SK-N-SH treated with all-trans-retinoic acid at 6 μM for 48 hours (cell line): Measurements from ENCODE around the gene VPS50.

Source experiments
- ARNTL ChIP-seq: fragments of 450-650 bp; formaldehyde crosslinking; IDR thresholded peaks from 2 replicates; pipeline ENCODE4 v1.5.0; 2020; ENCODE audit warnings: low read depth, mild to moderate bottlenecking, moderate library complexity, borderline replicate concordance
- CREB5 ChIP-seq: fragments of 250-450 bp; sonication (Bioruptor Pico); IDR thresholded peaks from 2 replicates; pipeline ENCODE4 v1.5.1; 2020; ENCODE audit warnings: low read depth, mild to moderate bottlenecking, moderate library complexity
- CSDC2 ChIP-seq: fragments of 250-450 bp; sonication (Bioruptor Pico); IDR thresholded peaks from 2 replicates; pipeline ENCODE4 v1.5.0; 2020; ENCODE audit warnings: mild to moderate bottlenecking, moderate library complexity
- ESRRG ChIP-seq: fragments of 250-450 bp; sonication (Bioruptor Pico); IDR thresholded peaks from 2 replicates; pipeline ENCODE4 v1.6.1; 2021; ENCODE audit warnings: mild to moderate bottlenecking
- PATZ1 ChIP-seq: fragments of 250-450 bp; sonication (Bioruptor Pico); IDR thresholded peaks from 2 replicates; pipeline ENCODE4 v1.8.0; 2020; ENCODE audit warnings: mild to moderate bottlenecking, moderate library complexity, borderline replicate concordance
- RARB ChIP-seq: fragments of 250-450 bp; sonication (Bioruptor Pico); IDR thresholded peaks from 2 replicates; pipeline ENCODE4 v1.8.0; 2021; ENCODE audit warnings: mild to moderate bottlenecking, moderate library complexity
- TCF4 ChIP-seq: fragments of 250-450 bp; sonication (Bioruptor Pico); IDR thresholded peaks from 2 replicates; pipeline ENCODE4 v1.8.0; 2021; ENCODE audit warnings: mild to moderate bottlenecking, moderate library complexity, borderline replicate concordance
- TOX ChIP-seq: fragments of 250-450 bp; sonication (Bioruptor Pico); IDR thresholded peaks from 2 replicates; pipeline ENCODE4 v1.8.0; 2021; ENCODE audit warnings: mild to moderate bottlenecking, moderate library complexity, borderline replicate concordance
- TSHZ2 ChIP-seq: fragments of 250-450 bp; sonication (Bioruptor Pico); IDR thresholded peaks from 2 replicates; pipeline ENCODE4 v1.5.0; 2020; ENCODE audit warnings: mild to moderate bottlenecking, moderate library complexity
- ZC3H10 ChIP-seq: fragments of 250-450 bp; sonication (Bioruptor Pico); IDR thresholded peaks from 2 replicates; pipeline ENCODE4 v1.5.1; 2021; ENCODE audit warnings: mild to moderate bottlenecking, moderate library complexity
- ZFP3 ChIP-seq: fragments of 250-450 bp; sonication (Bioruptor Pico); IDR thresholded peaks from 2 replicates; pipeline ENCODE4 v1.5.0; 2020; ENCODE audit warnings: mild to moderate bottlenecking, moderate library complexity
- ZNF565 ChIP-seq: fragments of 450-650 bp; formaldehyde crosslinking; conservative IDR thresholded peaks from 2 replicates; pipeline ENCODE4 v1.5.0; 2020; ENCODE audit warnings: low read depth, mild to moderate bottlenecking, moderate library complexity
- ZNF70 ChIP-seq: fragments of 450-650 bp; formaldehyde crosslinking; IDR thresholded peaks from 2 replicates; pipeline ENCODE4 v1.5.0; 2020; ENCODE audit warnings: mild to moderate bottlenecking, moderate library complexity

DNA sequence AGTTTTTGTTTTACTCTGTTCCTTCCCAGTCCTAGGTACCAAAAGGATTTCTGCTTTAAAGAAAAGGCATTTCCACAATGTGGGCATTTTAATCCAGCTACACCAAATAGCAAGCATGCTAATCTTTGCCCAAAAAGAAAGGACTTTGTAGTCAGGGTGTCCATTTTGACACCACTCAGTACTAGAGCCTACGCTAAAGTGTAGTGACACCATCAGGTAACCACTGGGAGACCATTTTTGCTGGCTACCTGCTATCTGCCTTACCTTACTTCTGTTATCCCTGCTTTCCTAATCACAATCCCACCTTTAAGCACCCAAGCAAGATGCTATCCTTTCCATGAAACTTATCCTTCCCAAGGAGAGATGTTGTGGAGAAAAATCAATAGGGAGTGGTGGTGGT, 129.7 kb downstream of the VPS50 start:
- TF ChIP-seq ARNTL (CRISPR knock-in tag) (no peak), ZNF565 (CRISPR knock-in tag) (no peak), RARB (CRISPR knock-in tag) (no peak), CREB5 (CRISPR knock-in tag) (no peak), PATZ1 (no peak), ZFP3 (CRISPR knock-in tag) (no peak), CSDC2 (CRISPR knock-in tag) (no peak), TSHZ2 (CRISPR knock-in tag) (no peak), ZNF70 (no peak), TCF4 (no peak), TOX (CRISPR knock-in tag) (no peak), ZC3H10 (no peak), ESRRG (CRISPR knock-in tag) (no peak)
